Activated gamma-delta T cell (primary cell): ENCODE data around the gene DOHH.
"Not testable (repeated sequence)": the region's sequence is repeated elsewhere in the genome, so short reads cannot be mapped to it uniquely, and the experiment has no call there.

Source experiments
- DNase-seq: peaks from one replicate; lab custom pipeline; 2025; lab: John Stamatoyannopoulos, UW

The DOHH gene

DNA sequence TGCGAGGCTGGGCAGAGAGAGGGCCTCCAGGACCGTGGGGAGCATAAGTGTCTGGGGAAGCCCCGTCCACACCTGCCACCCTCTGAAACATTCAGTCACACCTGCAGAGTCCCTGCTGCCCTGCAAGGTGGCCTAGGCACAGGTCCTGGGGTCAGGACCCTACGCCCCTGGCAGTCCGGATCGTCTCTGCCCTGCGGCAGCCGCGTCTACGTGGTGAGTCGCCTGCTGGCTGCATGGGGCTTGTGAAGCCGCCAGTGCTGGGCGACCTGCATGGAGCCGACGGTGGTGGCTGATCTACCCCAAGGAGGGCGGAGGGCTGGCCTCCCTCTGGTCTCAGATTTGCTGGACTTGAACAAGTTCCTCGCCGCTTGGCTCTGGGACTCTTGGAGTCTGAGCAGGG is 18.7 kb upstream of the DOHH start:
- DNase-seq: no peak

DNA sequence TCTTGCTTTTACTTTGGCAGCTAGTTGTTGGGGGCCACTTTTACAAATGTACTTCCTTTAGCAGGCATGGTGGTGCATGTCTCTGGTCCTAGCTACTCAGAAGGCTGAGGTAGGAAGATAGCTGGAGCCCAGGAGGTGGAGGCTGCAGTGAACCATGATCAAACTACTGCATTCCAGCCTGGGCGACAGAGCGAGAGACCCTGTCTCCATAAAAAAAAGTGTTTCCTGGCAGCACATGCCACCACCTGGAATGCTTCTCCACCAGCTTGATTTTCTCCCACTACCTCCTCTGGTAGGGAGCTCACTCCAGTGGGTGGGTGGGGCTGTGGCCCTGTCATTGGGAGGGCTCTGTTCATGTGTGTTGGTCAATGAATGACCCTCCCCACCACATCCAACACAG is 18.2 kb upstream of the DOHH start:
- DNase-seq: no peak

DNA sequence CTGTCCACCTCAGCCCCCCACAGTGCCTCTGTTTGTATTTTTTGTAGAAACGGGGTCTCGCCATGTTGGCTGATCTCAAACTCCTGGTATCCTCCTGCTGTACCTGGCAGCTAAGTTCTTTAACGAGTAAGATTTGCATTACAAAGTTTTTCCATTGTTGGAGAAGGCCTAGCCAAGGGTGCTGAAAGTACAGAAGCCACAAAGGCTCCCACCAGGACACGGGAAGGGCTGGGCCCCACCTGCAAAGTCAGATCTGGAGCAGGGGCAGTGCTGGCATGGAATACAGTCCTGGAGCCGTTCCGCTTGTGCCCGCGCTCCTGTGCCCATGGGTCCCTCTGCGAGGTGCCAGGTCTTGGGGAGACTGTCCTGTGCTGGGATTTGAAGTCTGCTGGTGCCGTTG is 17.8 kb upstream of the DOHH start:
- DNase-seq: no peak

DNA sequence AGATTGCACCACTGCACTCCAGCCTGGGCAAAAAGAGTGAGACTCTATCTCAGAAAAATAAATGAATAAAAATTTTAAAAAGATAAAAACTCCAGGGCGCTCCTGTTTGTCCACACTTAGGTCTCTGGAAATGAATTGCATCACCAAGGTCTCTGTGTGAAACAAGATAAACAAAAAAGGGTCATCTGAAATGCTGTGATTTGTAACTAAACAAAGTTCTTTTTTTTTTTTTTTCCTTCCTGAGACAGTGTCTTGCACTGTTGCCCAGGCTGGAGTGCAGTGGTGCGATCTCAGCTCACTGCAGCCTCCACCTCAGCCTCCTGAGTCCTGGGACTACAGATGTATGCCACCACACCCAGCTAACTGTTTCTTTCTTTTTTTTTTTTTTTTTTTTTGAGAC is 17.2 kb upstream of the DOHH start:
- no peak for DNase-seq

DNA sequence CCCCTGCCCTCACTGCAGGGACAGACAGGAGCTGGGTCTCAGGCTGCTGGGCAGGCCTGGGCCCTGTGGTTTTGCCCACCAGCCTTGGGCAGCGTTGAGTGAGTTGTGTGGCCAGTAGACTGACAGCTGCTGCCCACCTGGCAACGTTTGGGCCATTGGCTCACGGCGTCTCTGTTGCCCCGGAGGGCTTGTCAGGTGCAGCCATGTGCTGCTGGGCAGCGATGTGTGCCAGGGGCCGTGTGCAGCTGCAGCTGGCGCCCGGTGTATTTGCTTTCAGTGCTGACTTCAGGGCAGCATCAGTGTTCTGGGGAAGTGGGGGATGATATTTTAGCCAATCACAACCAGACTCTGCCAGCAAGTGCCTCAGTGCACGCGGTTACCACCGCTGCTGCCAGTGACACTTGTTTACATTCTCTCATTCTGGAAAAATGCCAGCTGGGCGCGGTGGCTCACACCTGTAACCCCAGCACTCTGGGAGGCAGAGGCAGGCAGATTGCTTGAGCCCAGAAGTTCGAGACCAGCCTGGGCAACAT is 16.3 kb upstream of the DOHH start:
- no peak for DNase-seq

DNA sequence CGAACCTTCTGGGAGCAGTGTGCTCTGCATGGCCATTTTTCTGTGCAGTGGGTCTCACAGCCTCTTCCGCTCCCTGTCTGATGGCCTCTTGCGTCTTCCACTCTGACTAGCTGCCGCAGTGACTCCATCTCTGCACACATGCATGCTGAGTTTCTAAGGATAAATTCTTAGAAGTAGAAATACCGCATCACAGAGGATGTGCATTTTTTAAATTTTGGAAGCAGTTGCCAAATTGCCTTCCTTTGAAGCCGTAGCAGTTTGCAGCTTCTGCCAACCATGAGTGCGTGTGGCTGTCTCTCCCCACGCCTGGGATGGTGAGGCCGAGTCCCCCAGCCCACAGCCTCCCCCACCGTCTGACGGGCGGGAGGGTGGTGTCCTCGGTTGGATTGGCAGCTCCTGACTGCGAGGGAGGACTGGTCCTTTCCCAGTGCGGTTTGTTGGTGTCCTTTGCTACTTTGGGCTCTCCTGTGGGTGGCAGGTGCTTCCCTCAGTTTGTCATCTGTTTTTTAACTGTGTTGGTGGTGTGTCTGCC is 15.5 kb upstream of the DOHH start:
- DNase-seq: no peak

DNA sequence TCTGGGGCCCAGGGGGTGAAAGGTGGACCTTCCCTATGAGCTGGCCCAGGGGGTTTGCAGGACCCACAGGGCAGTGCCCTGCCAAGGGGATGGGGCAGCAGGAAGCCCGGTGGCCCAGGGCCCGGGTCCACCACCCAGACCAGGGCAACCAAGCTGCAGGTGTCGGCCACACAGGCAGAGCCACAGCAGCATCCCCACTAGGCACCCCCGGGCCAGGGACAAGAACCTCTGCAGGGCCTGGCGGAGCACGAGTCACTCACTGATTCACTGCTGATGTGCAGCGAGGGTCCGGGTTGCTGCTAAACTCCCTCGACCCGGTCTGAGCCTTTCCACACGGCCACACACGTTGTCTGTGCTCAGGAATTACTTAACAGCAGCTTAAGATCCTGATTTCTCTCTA is 14.5 kb upstream of the DOHH start:
- DNase-seq: no peak

DNA sequence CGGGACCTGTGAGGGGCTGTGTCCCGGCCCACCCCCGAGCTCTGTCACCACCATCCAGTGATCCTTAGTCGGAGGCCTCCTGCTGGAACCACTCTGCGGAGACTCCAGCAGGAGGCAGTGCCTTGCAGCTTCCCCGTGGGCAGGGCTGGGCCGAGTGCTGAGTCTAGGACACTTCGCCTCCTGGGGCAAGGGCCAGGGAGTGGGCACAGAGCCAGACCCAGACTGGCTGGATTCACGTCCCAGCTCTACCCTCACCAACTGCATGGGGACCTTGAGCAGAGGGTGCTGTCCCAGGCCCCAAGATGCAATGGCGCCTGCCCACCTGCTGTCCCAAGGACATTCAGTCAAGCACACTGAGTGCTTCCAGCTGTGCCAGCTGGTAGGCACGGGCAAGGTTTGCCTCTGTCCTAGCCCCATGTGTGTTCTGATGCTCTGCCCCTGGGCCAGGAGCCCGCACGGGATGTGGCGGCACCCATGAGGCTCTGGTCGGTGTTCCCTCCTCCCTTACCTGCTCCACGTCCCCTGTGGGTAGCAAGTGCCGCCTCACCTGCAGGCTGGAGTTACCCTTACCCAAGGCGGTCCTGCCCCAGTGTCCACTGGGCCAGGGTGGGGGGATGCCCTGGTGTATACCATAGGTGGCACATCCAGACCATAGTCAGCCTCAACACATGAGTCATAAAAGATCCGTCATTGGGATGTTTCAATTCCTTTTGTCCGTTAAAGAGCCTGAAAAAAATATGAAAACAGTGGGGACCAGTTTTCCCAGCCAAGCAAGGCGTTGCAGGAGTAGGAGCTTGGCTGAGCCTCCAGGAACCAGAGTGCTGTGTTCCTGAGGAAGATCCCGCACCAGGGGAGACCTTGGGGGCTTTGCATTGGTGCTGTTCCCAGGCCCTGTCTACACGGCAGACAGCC is 13.0 kb upstream of the DOHH start:
- no peak for DNase-seq

DNA sequence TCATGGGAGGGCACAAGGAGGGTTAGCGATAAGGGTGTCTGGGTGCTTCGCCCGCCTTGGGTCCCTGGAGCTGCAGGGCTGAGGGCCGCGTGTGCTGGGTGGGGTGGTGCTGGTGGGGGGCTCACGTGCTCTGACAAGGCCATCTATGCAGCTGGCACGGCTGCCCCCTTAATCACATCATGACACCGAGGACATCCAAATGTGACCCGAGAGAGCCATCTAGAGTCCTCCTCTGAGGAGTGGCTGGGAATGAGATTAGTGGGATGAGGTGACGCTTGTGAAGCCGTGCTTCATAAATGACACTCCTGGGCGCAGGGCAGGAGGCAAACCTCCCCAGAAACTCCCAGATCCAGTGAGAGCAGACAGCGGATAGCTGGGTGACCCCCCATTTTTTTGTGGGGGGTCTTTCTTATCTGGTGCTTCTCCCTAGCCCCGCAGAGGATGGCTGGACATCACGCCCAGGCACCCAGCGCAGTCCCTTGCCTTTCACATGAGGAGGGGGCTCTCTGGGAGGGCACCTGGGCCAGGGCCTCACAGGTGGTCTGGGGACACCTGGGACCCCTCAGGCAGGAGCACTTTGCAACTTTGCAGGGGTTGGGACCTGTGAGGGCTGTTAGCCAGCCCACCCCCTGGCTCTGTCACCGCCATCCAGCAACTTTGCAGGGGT is 12.2 kb upstream of the DOHH start:
- no peak for DNase-seq

DNA sequence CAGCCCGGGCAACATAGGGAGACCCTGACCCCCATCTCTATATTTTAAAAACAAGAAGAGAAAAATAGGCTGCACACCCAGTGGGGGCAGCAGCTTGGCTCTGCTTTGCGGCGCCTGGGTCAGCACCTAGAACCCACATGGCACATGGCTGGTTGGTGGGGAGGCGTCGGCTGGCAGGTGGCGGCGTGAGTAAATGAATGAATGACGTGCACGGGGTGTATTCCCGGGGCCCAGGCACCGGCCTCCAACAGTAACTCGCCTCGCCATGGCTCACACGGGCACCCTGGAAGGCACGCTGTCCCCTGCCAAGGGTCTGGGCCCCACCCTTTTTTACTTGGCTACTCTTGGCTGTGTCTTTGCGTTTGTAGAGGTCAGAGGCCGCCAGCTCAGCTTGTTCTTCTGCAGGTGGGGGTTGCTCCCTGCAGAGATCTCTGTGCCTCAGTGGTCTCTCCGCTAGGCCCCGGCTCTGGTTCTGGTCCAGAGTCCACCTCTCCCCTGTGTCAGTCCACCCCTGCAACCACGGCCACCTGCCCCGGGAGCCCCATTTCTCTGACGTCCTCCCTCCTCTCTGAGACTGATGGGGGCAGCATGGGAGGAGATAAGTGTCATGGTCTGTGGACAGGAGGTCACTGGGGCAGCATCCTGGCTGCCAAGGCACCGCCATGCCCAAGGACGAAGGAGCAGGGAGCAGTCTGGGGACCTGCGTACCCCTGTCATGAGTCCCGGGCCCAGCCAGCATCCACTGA is 11.2 kb upstream of the DOHH start:
- DNase-seq: no peak

DNA sequence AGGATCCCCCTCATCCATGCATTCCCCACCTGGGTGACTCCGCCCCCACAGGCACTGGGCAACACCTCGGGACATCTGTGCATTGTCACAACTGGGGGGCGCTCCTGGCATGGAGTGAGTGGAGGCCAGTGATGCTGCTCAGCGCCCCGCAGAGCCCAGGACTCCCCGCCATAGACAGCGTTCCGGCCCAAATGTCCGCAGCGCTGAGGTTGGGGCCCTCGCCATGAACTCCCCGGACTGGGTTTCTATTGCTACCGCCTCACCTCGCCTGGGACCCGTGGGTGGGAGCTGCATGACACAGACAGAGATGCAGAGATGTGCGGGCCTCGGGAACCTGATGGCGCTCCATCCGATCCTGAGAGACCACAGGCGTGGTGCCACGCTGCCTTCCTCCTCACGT is 10.3 kb upstream of the DOHH start:
- DNase-seq: no peak

DNA sequence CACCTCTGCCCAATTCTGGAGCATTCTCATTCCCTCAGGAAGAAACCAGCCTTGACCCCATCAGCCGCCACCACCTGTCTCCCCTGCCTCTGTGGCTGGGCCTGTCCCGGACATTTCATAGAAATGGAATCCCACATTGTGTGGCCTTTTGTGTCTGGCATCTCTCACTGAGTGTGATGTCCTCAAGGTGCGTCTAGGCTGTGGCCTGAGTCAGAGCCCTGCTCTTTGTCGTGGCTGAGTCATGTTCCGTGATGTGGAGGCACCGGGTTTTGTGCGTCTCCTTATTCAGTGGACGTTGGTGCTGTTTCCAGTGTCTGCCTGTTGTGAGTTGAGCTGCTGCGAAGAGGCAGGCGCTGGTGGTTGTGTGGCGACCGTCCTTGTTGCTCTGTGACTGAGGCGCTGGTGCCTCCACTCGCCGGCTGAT is 9.1 kb upstream of the DOHH start:
- DNase-seq: no peak

DNA sequence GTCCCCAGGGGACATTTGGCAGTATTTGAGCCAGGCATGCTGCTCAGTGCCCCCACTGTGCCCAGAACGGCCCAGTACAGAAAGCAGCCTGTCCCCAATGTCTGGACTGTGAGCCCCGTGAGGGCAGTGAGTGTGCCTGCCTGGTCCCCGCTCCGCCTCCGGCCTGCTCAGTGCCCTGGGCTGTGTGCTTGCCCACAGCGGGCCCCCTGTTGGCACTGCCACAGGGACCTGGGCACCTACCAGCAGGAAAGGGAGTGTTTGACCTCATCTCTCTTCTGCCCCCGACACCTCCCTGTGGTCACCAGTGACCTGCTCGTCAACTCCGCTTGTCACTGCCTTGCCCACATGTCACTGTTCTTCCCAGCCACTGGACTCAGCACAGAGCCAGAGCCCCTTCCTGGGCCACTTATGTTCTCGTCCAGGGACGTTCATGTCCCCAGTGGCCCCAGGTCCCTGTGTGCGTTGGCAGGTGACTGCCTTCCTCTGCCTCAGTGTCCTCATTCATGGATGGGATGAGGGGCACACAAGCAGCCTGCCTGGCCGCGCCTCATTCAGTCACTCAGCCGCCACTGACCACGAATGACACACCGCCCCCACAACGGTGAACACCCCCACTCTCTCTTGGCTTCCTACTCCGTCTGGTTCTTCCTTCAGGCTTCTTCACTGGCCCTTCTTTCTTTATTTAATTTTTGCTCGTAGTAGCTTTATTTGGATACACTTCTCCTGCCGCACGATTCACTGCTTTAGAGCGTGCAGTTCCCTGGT is 8.5 kb upstream of the DOHH start:
- no peak for DNase-seq

DNA sequence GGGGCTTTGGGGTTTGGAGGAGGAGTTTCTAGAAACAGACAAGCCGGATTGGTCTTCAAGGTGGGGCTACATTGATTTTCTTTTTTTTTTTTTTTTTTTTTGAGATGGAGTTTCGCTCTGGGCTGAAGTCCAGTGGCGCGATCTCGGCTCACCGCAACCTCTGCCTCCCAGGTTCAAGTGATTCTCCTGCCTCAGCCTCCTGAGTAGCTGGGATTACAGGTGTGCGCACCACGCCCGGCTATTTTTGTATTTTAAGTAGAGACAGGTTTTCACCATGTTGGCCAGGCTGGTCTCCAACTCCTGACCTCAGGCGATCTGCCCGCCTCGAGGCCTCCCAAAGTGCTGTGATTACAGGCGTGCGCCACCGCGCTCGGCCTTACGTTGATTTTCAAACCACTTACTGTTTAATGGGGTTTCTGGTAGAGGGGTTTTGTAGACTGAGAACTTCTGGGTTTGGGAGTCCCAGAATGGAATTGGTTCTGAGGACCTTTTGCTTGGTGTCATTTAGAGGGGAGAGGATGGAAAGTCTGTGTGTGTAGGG is 7.7 kb upstream of the DOHH start:
- DNase-seq: not testable (repeated sequence)

DNA sequence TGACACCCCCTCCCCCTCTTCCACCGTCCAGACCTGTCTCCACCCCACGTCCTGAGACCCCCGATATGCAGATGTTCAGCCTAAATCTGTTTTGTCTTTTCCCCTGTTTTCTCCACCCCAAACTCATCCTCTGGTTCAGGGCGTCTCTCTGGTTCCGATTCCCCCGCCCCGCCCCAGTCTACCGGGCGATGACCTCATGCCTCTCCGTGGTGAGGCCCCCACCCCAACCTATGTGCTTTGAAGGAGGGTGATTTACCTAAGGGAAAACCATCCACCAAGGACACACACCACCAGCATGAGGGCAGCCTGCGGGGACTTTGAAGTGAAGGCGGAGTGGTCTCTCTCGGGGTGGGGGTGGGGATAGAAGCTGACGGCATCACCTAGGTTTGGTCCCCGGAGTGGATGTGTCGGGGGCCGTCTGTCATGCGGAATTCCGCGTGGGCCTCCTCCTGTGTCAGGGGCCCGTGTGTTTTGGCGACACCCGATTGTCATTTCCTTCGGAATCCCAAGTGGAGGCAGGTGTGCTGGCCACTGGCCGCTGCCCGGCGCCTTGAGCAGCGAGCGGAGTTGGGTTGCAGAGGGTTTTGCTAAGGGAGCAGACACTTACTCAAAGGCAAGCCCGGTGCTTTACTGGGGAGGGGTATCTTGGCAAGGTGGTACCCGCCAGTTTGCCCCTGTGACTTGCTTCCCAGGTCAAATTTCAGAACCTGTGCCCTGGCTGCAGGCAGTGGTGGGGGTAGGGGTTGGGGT is 7.1 kb upstream of the DOHH start:
- no peak for DNase-seq

DNA sequence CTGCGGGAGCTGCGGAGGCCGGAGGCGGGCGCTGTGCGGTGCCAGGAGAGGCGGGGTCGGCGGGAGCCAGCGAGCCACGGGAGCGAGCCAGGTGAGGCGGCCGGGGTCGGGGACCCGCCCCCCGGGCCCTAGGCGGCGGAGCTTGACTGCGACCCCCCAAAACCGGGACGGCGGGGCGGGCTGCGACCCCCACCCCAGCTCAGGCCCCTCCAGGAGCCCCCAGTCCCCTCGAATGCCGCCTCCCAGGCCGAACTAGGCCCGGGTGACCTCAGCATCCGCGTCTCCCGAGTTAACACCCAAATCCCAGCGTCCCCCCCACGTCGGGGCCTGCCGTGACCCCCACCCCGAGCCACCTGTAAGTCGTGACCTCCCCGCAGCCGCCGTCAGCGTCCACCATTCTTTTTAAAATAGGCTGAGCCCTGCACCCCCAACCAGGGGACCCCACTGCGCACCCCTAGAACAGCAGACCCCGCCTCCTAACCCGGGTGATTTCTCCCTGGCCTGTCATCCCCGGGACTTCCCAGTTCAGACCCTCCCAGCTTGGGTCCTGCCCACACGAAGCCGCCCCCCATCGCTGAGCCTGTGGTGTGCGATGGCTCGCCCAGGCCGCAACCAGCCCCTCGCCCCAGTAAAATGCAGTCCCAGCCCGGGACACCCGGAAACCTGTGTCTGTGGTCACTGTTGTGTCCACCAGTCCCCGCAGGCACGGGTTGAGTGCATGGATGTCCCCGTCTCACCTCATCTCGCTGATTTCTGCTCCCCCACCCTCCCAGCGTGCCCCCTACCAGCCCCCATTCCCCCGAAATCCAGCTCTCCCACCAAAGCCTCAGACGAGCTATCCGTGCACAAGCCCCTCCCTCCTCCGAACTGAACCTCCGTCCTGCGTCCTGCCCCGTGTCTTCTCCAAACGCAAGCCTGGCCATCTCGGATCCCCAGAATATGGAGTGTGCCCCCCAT is 6.2 kb upstream of the DOHH start:
- DNase-seq: no peak

DNA sequence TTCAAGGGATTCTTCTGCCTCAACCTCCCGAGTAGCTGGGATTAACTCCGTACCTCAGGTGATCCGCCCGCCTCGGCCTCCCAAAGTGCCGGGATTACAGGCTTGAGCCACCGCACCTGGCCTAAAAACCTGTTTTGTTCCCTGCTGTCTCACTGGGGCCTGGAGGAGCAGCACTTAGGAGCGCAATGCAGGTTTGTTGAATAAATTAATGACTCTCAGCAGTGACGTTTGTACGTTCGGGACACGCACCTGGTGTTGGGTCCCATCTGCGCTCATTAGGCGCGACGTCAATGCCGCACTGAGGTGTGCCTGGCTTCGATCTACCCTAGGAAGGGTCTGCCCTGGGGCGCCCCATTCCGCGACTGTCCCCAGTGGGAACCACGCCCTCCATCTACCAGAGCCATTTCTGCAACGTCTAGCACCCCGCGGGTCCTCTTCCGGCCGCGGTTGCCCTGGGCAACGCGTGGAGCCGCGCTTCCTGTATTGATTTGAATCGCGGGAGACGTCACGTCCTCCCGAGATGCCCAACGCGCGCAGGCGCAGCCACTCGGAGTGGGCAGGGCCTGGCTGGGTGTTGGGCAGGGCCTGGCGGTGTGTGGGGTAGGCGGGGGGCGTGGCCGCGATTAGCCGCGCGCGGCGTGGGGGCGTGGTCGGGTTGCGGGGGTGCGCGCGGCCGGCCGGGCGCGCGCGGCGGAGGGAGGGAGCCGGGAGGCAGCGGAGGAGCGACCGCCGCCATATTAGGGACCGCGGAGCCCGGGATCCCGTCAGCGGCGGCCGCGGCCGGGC is 5.3 kb upstream of the DOHH start, which contains the start of gene FZR1:
TSS of gene FZR1 (plus strand) at position 714 of the 786 bp plus-strand sequence. CDS start 16,679 bp downstream, outside the sequence.
- peak; percentile 100 for DNase-seq

DNA sequence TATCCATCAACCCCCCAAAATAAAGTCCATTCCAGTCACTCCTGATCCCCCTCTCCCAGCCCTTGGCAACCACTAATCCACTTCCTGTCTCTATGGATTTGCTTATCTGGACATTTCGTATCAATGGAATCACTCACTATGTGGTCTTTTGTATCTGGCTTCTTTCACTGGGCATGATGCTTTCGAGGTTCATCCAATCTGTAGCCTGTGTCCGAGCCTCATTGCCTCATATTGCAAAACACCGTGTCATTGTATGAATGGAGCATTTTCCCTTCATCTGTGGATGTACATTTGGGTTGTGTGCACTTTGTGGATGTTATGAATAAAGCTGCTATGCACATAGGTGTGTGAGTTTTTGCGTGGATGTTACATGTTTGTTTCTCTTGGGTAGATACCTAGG is 4.3 kb upstream of the DOHH start:
- DNase-seq: no peak
